ENCODE data around the gene TFPT.

TFPT gene

GRCh38 chr19:54152267-54152666 lies 36.8 kb upstream of the TFPT start:
- DNase-seq, result no peak
- H3K27me3 ChIP-seq (replicated peaks; ENCODE audit: insufficient read depth, low read length), result no peaks in the 10 kb centered on the region
- H3F3A ChIP-seq (ENCODE audit: insufficient read depth, low read length), result 0 out of 2 replicates have a peak, but pooled peaks cover 11% of the 10 kb centered on the region
- no peaks in the 10 kb centered on the region for H3K9me3 ChIP-seq (replicated peaks; ENCODE audit: insufficient read depth, low read length)
- H3K9ac ChIP-seq (ENCODE audit: low read length), result no peak overlapping the region
- no peaks in the 10 kb centered on the region for H3K4me1 ChIP-seq (ENCODE audit: low read length)
- H3K9me2 ChIP-seq (replicated peaks; ENCODE audit: insufficient read depth, low read length), result no peaks in the 10 kb centered on the region
- no peak overlapping the region for H3K4me3 ChIP-seq (ENCODE audit: low read length)
- no peaks in the 10 kb centered on the region for H4K20me1 ChIP-seq (ENCODE audit: insufficient read depth, low read length)
- no peak overlapping the region for H3K4me2 ChIP-seq (ENCODE audit: low read depth, low read length)
- no peak overlapping the region for H3K27ac ChIP-seq (ENCODE audit: low read length)
- TF ChIP-seq, protein P1, sequence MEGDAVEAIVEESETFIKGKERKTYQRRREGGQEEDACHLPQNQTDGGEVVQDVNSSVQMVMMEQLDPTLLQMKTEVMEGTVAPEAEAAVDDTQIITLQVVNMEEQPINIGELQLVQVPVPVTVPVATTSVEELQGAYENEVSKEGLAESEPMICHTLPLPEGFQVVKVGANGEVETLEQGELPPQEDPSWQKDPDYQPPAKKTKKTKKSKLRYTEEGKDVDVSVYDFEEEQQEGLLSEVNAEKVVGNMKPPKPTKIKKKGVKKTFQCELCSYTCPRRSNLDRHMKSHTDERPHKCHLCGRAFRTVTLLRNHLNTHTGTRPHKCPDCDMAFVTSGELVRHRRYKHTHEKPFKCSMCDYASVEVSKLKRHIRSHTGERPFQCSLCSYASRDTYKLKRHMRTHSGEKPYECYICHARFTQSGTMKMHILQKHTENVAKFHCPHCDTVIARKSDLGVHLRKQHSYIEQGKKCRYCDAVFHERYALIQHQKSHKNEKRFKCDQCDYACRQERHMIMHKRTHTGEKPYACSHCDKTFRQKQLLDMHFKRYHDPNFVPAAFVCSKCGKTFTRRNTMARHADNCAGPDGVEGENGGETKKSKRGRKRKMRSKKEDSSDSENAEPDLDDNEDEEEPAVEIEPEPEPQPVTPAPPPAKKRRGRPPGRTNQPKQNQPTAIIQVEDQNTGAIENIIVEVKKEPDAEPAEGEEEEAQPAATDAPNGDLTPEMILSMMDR (IDR thresholded peaks at IDR 0.05; ENCODE audit: low read length), result no peak
- TF ChIP-seq EZH2phosphoT487 (IDR thresholded peaks at IDR 0.05; ENCODE audit: low read length) (no peak), EZH2 (optimal IDR thresholded peaks at IDR 0.05; ENCODE audit: low read depth, low read length) (no peak)
- peaks cover 10% of the 10 kb centered on the region for H3K79me2 ChIP-seq (ENCODE audit: low read length)
- no peak overlapping the region for H2AFZ ChIP-seq (ENCODE audit: low read length)
- H3K36me3 ChIP-seq (replicated peaks; ENCODE audit: insufficient read depth, low read length), result peaks cover 8% of the 10 kb centered on the region

- H3F3A ChIP-seq (ENCODE audit: insufficient read depth, low read length), result 0 out of 2 replicates have a peak, but pooled peaks cover 11% of the 10 kb centered on the region
- no peaks in the 10 kb centered on the region for H4K20me1 ChIP-seq (ENCODE audit: insufficient read depth, low read length)
- no peak overlapping the region for H3K4me2 ChIP-seq (ENCODE audit: low read depth, low read length)
- H3K79me2 ChIP-seq (ENCODE audit: low read length), result peaks cover 6% of the 10 kb centered on the region; the same call in 1 of the 2 replicates
- no peaks in the 10 kb centered on the region for H3K9me3 ChIP-seq (replicated peaks; ENCODE audit: insufficient read depth, low read length)
- no peak overlapping the region for H3K9ac ChIP-seq (ENCODE audit: low read length)
- TF ChIP-seq EZH2phosphoT487 (IDR thresholded peaks at IDR 0.05; ENCODE audit: low read length) (no peak), EZH2 (optimal IDR thresholded peaks at IDR 0.05; ENCODE audit: low read depth, low read length) (no peak)
- TF ChIP-seq, protein P1 (IDR thresholded peaks at IDR 0.05; ENCODE audit: low read length), result no peak
- no peak overlapping the region for H2AFZ ChIP-seq (ENCODE audit: low read length)
- H3K4me3 ChIP-seq (ENCODE audit: low read length), result no peak overlapping the region
- H3K9me2 ChIP-seq (replicated peaks; ENCODE audit: insufficient read depth, low read length), result no peaks in the 10 kb centered on the region
- H3K4me1 ChIP-seq (ENCODE audit: low read length), result no peaks in the 10 kb centered on the region
- no peak for DNase-seq
- no peaks in the 10 kb centered on the region for H3K27me3 ChIP-seq (replicated peaks; ENCODE audit: insufficient read depth, low read length)
- no peak overlapping the region for H3K27ac ChIP-seq (ENCODE audit: low read length)
- peaks cover 11% of the 10 kb centered on the region for H3K36me3 ChIP-seq (replicated peaks; ENCODE audit: insufficient read depth, low read length)
Measured at GRCh38 chr19:54151362-54152035, 36.0 kb upstream of the TFPT start.

- TF ChIP-seq EZH2phosphoT487 (IDR thresholded peaks at IDR 0.05; ENCODE audit: low read length) (no peak), EZH2 (optimal IDR thresholded peaks at IDR 0.05; ENCODE audit: low read depth, low read length) (no peak)
- TF ChIP-seq, protein P1 (IDR thresholded peaks at IDR 0.05; ENCODE audit: low read length), result no peak
- Histone ChIP-seq H3K27ac (ENCODE audit: low read length) (no peak overlapping the region), H3F3A (ENCODE audit: insufficient read depth, low read length) (0 out of 2 replicates have a peak, but pooled peaks cover 10% of the 10 kb centered on the region), H3K79me2 (ENCODE audit: low read length) (peaks cover 3% of the 10 kb centered on the region), H3K4me2 (ENCODE audit: low read depth, low read length) (no peak overlapping the region), H3K4me3 (ENCODE audit: low read length) (no peak overlapping the region), H3K9me3 (replicated peaks; ENCODE audit: insufficient read depth, low read length) (no peaks in the 10 kb centered on the region), H2AFZ (ENCODE audit: low read length) (no peak overlapping the region), H4K20me1 (ENCODE audit: insufficient read depth, low read length) (no peaks in the 10 kb centered on the region), H3K4me1 (ENCODE audit: low read length) (no peaks in the 10 kb centered on the region), H3K36me3 (replicated peaks; ENCODE audit: insufficient read depth, low read length) (peaks cover 11% of the 10 kb centered on the region), H3K9me2 (replicated peaks; ENCODE audit: insufficient read depth, low read length) (no peaks in the 10 kb centered on the region), H3K27me3 (replicated peaks; ENCODE audit: insufficient read depth, low read length) (no peaks in the 10 kb centered on the region), H3K9ac (ENCODE audit: low read length) (no peak overlapping the region)
- no peak for DNase-seq
Measured at GRCh38 chr19:54149021-54149812, 33.8 kb upstream of the TFPT start.
